DND-41 (cell line): ENCODE results near the gene RELT.

ENCODE experiments used
- ATAC-seq: fragments of 200-7000 bp; cut with Tn5 transposase; 3 replicates; pipeline ENCODE4 v1.9.1; 2021; ENCODE audit warnings: low read depth; ENCODE audit not compliant: insufficient read depth
- DNase-seq: peaks from one replicate; pipeline ENCODE4 v3.0.0-alpha.2; 2020
- H2AFZ ChIP-seq: 2 replicates; pipeline ENCODE4 v1.6.0; 2012; ENCODE audit warnings: low read depth, low read length
- H3K27ac ChIP-seq: 2 replicates; pipeline ENCODE4 v1.5.1; 2012; ENCODE audit warnings: low read length, inconsistent platforms
- H3K27me3 ChIP-seq: fragments of 200-600 bp; sonication (generic); 2 replicates; pipeline ENCODE4 v1.6.0; 2012; ENCODE audit warnings: low read length, mild to moderate bottlenecking, inconsistent platforms; ENCODE audit not compliant: insufficient read depth, poor library complexity
- H3K36me3 ChIP-seq: 2 replicates; pipeline ENCODE4 v1.5.1; 2012; ENCODE audit warnings: low read length, inconsistent platforms; ENCODE audit not compliant: insufficient read depth
- H3K4me1 ChIP-seq: 2 replicates; pipeline ENCODE4 v1.5.1; 2012; ENCODE audit warnings: mild to moderate bottlenecking, low read length; ENCODE audit not compliant: insufficient read depth
- H3K4me2 ChIP-seq: 2 replicates; pipeline ENCODE4 v1.6.0; 2012; ENCODE audit warnings: mild to moderate bottlenecking, moderate library complexity, low read length, inconsistent platforms; ENCODE audit not compliant: insufficient read depth
- H3K4me3 ChIP-seq, 2 experiments: fragments of 200-600 bp in 1 of 2; shearing (Covaris generic) in 1 of 2; 2 replicates each; pipeline ENCODE4 v1.5.1; 2012 to 2016; ENCODE audit warnings: inconsistent platforms in 2 of 2, low read length in 2 of 2, mild to moderate bottlenecking in 2 of 2, low read depth in 1 of 2, moderate library complexity in 1 of 2
- H3K79me2 ChIP-seq: 2 replicates; pipeline ENCODE4 v1.6.0; 2012; ENCODE audit warnings: low read length, inconsistent platforms; ENCODE audit not compliant: insufficient read depth
- H3K9ac ChIP-seq: 2 replicates; pipeline ENCODE4 v1.6.0; 2012; ENCODE audit warnings: low read depth, mild to moderate bottlenecking, inconsistent platforms, low read length, moderate library complexity
- H3K9me3 ChIP-seq: 2 replicates; pipeline ENCODE4 v1.5.1; 2012; ENCODE audit warnings: low read length, moderate library complexity, mild to moderate bottlenecking, inconsistent platforms; ENCODE audit not compliant: insufficient read depth, severe bottlenecking
- H4K20me1 ChIP-seq: 2 replicates; pipeline ENCODE4 v1.6.0; 2012; ENCODE audit warnings: low read length; ENCODE audit not compliant: insufficient read depth
- EZH2 ChIP-seq: IDR thresholded peaks from 3 replicates; pipeline ENCODE4 v1.6.1; 2012; ENCODE audit warnings: borderline replicate concordance, low read depth, mild to moderate bottlenecking, moderate library complexity, low read length, inconsistent platforms; ENCODE audit not compliant: severe bottlenecking
- TF ChIP-seq, protein P1 (sequence below): IDR thresholded peaks from 2 replicates; pipeline ENCODE4 v1.5.1; 2012; ENCODE audit warnings: borderline replicate concordance, low read length, moderate library complexity, mild to moderate bottlenecking; ENCODE audit not compliant: poor library complexity, severe bottlenecking; ENCODE audit errors: extremely low read depth

Gene RELT

GRCh38 chr11:73343076-73343873 is 32.9 kb upstream of the RELT start:
- Histone ChIP-seq H3K4me2 (no peak overlapping the region), H3K9ac (no peak overlapping the region), H3K4me1 (no peaks in the 10 kb centered on the region), H3K4me3 (no peak overlapping the region), H3K79me2 (no peaks in the 10 kb centered on the region), H2AFZ (no peak overlapping the region), H4K20me1 (0 out of 2 replicates have a peak, but pooled peaks cover 5% of the 10 kb centered on the region), H3K36me3 (no peaks in the 10 kb centered on the region), H3K9me3 (no peaks in the 10 kb centered on the region), H3K27ac (no peak overlapping the region), H3K27me3 (no peaks in the 10 kb centered on the region)
- TF ChIP-seq, protein P1, sequence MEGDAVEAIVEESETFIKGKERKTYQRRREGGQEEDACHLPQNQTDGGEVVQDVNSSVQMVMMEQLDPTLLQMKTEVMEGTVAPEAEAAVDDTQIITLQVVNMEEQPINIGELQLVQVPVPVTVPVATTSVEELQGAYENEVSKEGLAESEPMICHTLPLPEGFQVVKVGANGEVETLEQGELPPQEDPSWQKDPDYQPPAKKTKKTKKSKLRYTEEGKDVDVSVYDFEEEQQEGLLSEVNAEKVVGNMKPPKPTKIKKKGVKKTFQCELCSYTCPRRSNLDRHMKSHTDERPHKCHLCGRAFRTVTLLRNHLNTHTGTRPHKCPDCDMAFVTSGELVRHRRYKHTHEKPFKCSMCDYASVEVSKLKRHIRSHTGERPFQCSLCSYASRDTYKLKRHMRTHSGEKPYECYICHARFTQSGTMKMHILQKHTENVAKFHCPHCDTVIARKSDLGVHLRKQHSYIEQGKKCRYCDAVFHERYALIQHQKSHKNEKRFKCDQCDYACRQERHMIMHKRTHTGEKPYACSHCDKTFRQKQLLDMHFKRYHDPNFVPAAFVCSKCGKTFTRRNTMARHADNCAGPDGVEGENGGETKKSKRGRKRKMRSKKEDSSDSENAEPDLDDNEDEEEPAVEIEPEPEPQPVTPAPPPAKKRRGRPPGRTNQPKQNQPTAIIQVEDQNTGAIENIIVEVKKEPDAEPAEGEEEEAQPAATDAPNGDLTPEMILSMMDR = no peak
- no peak for TF ChIP-seq EZH2
- DNase-seq = no peak
- ATAC-seq = no peak

DNA sequence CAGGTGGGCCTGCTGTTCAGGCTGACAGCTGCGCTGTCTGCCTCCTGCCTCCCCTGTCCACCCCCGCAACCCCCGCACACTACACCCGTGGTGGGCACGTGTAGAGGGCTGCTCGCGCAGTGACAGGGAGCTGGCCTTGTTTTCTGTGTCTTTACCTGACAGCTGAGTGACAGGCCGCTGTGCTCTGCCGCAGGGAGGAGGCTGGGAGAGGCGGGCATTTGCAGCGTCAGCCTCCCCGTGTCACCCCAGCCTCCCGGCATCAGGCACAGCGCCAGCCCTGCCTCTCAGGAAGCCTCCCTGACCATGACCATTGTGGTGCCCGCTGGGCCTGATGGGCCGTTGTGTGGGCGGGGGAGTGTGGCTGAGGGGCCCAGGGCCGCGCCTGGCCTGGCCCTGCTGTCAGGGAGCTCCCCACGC is 32.0 kb upstream of the RELT start:
- no peaks in the 10 kb centered on the region for H3K79me2 ChIP-seq
- TF ChIP-seq, protein P1 = no peak
- no peak for TF ChIP-seq EZH2
- no peak overlapping the region for H3K27ac ChIP-seq
- no peak overlapping the region for H3K4me3 ChIP-seq
- H3K4me2 ChIP-seq = no peak overlapping the region
- 0 out of 2 replicates have a peak, but pooled peaks cover 5% of the 10 kb centered on the region for H4K20me1 ChIP-seq
- no peaks in the 10 kb centered on the region for H3K36me3 ChIP-seq
- no peaks in the 10 kb centered on the region for H3K4me1 ChIP-seq
- no peaks in the 10 kb centered on the region for H3K27me3 ChIP-seq
- DNase-seq (no peak), ATAC-seq (no peak)
- no peaks in the 10 kb centered on the region for H3K9me3 ChIP-seq
- H2AFZ ChIP-seq = no peak overlapping the region
- no peak overlapping the region for H3K9ac ChIP-seq

GRCh38 chr11:73345481-73346160 is 30.6 kb upstream of the RELT start:
- Histone ChIP-seq H4K20me1 (0 out of 2 replicates have a peak, but pooled peaks cover 5% of the 10 kb centered on the region), H3K9me3 (no peaks in the 10 kb centered on the region), H2AFZ (no peak overlapping the region), H3K4me1 (no peaks in the 10 kb centered on the region), H3K79me2 (no peaks in the 10 kb centered on the region), H3K9ac (no peak overlapping the region), H3K4me3 (no peak overlapping the region), H3K27me3 (no peaks in the 10 kb centered on the region), H3K4me2 (no peak overlapping the region), H3K27ac (no peak overlapping the region), H3K36me3 (no peaks in the 10 kb centered on the region)
- TF ChIP-seq, protein P1 = no peak
- TF ChIP-seq EZH2 = no peak
- ATAC-seq (no peak), DNase-seq (no peak)
